GM21825 (cell line): ENCODE results near the gene GDAP2.
A peak's percentile ranks its signal among the peaks of the same experiment; 100 is the strongest.
"Not testable (repeated sequence)": the region's sequence is repeated elsewhere in the genome, so short reads cannot be mapped to it uniquely, and the experiment has no call there.

ENCODE experiments used
- ATAC-seq: cut with Tn5 transposase; IDR thresholded peaks from one replicate; pipeline ENCODE4 v1.9.1; 2021; ENCODE audit warnings: mild to moderate bottlenecking, moderate library complexity; ENCODE audit not compliant: unreplicated experiment

GDAP2 gene

DNA sequence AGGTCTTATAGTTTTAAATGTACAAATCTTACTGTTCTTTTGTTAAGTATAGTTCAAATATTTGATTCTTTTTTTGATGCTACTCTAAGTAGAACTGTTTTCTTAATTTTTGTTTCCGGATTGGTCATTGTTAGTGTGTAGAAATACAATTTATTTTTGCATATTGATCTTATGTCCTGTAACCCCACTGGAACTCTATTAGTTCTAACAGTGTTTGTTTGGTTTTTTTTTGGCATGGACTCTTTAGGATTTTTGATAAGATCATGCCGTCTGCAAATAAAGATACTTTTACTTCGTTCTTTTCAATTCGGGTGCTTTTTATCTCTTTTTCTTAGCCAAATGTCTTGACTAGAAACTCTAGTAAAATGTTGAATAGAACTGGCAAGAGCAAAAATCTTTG, 26.5 kb downstream of the GDAP2 start:
- no peak for ATAC-seq

DNA sequence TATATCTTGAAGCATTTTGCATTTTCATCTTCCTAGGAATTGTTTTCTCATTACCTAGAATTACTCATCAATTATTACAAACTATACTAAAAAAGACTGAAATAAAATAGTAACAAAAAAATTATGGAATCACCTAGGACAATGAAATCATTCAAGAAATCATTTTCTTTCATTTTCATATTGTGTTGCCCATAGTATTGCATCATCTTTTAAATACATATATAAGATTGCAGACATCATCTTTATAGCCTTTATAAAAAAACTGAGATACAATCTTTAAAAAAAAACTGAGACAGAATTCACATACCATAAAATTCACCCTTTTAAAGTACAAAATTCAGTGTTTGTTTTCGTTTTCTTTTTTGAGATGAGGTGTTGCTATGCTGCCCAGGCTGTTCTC, 29.6 kb downstream of the GDAP2 start:
- no peak for ATAC-seq

DNA sequence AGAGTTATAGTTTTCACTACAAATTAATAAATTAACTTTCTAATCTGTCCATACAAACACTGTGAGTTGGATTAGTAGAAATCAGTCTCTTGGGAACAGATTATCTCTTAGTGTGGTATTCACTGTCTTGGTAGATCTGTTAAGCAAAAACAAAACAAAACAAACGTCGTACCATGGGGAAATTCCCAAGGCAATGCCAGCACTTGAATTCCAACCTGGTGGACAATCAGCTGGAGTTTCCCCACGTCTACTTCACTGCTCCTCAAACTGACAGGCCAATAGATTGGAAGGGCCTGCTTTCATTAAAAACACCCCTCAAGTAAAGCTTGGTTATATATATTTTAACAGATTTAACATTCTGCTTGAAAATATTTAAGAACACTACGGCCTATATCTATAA, 31.9 kb downstream of the GDAP2 start:
- ATAC-seq, result no peak

DNA sequence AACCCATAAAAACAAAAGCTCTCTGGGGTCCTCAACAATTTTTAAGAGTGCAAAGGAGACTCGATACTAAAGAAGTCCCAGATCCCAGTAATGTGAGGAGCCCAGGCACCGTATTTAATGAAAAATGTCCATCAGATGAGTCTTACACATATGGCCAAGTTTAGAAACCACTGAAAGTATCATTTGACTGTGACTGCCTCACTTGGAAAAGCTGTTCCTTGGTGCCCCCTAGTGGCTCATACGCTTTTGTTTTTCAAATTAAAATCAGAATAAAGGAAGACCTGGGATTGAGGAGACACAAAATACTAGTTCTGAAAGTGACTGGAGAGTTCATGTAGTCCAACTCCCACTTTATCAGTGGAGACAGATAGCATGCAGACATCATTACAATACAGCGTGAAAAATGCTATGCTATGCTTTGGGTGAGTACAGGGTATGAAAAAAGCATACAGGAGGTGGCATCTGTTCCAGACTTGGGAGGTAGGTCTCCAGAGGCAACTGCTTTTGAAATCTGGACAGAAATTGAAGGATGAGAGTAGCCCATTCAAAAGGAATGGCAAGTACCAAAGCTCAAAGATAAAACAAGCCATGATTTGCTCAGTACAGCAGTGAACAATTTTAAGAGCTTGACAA, 33.8 kb downstream of the GDAP2 start:
- peak; percentile 81 for ATAC-seq

DNA sequence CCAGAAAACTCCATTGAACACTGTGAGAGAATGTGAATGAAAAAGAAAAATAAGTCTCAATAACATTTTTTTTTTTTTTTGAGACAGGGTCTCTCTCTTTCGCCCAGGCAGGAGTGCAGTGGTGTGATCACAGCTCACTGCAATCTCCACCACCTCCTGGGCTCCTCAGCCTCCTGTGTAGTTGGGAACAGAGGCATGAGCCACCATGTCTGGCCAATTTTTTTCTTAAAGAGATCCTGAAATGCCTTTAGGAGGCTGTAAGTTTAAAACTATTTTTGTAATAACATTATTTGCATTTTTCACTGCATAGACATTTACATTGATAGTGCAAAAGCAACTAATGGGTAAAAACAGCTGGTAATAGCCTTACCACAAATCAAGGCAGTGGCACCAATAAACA, 35.3 kb downstream of the GDAP2 start:
- no peak for ATAC-seq

DNA sequence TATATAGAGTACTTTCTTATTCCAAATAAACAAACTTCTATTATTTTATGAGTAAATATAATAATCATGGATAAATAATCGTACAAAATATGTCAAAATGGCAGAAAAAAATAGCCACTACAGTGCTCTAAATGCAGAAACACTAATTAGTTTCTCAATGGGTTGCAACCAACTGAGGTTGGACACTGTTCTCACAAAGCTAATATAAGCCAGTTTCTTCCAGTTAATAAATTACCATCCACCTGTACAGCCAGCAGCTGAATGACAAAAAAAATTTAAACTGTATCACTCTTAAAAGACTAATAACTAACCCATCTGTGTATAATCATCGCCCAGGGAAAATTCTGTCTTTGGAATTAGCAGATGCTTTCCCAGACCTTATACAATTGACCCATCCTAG, 36.9 kb downstream of the GDAP2 start:
- no peak for ATAC-seq

DNA sequence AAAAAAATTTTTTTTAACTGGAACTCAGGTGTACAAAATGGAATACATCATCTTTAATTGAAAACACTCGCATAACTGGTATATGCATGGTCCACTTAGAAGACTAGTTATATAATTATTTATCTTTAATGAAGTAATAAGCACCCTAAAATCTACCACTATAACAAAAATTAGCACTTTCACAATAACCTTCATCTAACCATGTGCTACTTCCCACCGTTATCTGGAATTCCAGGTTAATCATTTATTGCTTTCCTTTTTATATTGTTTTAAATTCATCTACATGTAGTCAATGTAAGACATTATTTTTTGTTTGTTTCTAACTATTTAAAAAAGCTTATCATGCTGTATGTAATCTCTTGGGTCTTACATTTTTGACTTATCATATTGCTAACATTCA, 39.0 kb downstream of the GDAP2 start:
- no peak for ATAC-seq

DNA sequence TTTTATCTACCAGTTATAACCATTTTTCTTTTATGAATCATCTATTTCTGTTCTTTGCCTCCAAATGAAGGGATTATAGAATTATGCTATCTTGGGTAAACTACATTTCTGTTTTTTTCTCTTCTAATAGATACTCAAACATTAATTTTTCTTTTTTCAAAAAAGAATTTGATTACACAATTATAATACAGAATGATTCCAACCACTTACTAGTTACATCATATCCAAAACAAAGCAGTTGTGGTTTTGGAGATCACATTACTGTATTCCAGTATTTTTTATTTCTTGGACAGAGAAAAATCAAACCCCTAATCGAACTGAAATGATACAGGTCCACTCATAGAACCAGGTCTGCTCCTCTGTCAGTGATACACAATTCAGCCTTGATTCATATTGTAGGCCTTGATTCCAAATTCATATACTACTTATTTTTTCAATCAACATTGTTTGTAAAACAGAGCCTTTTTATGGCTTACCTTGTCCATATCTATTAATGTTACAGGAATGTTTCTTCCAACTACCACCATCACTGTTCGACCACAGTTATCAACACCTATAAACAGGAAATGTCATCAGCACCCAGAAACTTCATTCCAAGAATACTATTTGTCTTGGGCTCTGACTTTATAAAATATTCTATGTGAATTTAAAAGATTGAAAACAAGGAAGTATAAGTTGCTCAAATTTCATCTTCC, 43.2 kb downstream of the GDAP2 start:
- no peak for ATAC-seq

DNA sequence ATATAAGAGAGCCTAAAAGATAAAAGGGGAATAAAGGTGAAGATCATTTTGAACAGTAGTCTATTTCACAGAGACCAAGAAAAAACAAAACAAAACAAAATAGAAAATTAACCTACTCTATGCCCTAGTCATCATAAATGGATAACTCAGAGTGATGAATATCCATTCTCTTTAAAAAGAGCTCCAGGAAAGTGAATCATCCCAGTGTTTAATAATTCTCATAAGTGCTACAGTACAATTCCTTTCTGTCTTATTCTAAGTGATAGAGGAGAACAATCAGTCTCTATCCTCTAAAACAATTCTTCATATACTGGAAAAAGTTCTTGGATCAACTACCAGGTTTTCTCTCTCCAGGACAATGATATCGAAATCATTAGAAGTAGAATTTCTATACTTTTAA, 45.8 kb downstream of the GDAP2 start:
- ATAC-seq, result no peak

DNA sequence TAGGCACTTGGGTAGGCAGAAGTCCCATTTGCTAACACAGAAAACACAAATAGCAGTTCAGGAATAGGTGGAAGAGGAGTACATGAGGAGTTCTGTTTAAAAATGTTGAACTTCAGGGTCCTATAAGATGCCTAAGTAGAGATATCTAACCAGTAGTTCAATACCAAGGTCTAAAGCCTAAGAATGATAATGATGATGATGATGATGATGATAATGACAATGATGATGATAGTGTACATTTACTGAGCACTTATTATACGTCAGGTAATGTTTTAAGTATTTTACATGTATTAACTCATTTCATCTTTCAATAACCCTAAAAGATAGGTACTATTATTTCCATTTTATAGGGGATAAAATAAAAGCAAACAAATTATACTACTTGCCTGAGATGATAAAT, 50.1 kb downstream of the GDAP2 start:
- no peak for ATAC-seq

DNA sequence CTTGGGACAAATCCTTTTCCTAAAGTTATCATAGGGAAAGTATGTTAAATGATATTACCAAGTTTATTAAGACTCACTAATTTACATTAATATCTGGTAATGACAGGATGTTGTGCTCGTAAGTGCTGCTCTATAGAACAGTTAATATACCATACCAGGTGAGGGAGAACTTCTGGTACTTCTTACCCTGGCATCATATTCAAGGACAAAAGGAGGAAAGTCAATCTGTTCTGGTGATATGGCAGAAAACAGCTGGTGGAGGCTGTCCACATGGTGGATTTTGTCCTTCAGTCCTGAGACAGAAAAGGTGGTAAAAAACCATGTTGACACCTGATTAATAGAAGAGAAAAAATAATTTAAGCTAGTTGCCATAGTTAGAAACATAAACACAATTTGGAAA, 51.6 kb downstream of the GDAP2 start:
- ATAC-seq, result no peak

DNA sequence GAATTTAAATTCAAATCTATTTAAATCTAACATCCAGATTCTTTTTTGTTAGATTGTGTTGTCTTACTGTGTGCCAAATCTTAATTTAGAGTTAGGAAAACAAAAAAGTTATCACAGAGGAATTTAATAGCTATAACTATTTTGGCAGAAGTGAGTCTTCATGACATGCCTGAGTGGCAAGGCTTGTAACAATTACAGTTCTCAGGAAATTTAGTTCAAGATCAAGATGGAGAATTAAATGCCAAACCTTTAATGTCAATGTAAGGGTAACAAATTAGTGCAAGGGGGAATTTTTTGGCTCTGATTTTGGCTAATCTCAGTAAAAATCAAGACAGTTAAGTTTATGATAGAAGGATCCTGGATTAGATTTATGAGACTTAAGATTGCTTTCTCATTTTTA, 58.4 kb downstream of the GDAP2 start:
- ATAC-seq, result no peak

DNA sequence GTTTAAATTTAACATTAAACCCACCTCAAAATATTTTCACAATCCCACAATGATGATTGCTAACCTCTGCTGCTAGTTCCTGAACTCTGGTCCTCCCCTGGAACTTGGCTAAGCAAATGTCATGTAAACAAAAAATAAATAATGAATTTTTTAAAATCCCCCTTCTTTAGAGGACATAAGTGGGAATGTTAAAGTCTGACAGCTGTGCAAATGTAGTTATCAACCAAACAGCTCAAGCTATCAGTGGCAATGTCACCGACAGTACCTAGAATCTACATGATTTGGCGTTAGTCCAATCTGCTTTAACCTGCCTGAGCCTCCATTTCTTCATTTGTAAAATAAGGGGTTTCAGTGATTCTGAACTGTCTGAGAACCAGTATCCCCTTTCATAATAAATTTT, 67.7 kb downstream of the GDAP2 start:
- no peak for ATAC-seq

DNA sequence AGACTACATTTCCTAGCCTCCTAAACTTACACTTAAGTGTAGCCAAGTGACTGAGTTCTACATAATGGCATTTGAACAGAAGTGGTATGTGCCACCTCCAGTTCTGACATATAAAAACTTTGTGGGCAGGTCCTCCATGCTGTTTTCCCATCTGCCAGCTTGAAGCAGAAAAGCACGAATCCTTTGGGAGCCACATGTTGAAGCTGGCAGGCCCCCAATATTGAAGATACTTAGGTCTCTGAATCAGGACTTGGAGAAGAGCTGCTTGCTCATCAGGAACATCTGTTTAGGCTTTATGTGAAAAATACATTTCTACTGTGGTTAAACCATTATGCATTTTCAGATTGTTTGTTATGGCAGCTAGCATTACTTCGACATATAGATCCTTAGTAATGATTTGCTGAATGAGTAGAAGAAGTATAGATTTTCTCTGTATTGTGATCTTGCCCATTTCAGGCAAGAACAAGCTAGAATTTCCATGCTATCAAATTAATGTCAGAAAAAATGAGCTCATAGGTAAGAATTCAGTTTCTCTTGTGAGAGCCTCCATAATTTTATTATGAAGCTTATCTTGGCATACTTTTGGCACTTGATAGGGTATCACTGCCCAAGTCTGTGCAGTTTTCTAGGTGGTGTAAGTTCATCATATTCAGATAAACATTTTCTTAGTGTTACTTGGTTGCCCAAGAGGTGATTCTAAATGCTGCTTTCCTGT, 68.4 kb downstream of the GDAP2 start:
- ATAC-seq, result no peak

DNA sequence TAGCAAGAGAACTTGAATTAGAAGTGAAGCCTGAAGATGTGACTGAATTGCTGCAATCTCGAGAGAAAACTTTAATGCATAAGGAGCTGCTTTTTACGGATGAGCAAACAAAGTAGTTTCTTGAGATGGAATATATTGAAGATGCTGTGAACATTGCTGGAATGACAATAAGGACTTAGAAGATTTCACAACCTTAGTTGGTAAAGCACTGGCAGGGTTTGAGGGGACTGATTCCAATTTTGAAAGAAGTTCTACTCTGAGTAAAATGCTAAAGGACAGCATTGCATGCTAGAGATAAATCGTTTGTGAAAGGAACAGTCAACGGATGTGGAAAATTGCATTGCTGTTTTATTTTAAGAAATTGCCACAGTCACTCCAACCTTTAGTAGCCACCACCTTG, 69.5 kb downstream of the GDAP2 start:
- no peak for ATAC-seq

DNA sequence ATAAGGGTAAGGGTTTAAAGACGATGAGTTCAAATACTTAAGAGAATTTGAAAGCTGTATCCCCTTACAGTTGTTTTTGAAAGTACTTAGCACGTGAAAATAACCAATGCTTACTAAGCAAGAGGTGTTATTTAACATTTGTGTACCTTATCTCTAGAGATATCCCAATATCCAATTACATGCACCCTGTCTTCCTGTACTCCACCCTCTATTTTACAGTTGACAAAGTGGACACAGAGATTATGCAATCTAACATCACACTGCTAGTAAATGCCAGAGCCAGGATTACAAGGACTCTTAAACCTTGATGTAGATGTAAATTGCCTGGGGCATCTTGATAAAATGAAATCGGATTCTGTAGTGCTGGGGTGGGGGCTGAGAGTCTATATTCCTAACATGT, 72.0 kb downstream of the GDAP2 start:
- no peak for ATAC-seq

DNA sequence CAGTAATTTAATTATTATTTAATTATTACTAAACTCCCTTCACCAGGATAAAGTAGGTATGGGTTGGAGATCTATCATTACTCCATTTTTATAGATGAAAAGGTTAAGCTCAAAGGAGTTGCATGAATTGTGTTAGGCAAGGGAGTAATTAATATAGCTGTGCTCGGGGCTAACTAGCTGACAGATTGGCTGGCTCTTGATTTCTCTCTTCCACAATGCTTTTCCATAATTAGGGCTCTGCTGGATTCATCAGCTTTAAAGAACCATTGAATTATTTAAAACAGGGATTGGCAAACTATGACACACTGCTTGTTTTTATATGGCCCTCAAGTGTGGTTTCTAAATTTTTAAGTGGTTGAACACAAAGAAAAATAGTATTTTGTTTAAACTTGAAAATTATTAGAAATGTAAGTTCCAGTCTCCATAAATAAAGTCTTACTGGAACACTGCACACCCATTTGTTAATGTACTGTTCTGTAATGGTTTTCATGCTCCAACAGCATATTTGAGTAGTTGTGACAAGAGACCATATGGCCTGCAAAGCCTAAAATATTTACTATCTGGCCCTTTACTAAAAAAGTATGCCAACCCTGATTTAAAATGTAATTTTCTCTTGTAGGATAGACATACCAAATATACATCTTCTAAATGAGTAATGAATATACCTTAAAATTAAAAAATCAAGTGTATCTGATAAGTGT, 76.4 kb downstream of the GDAP2 start:
- ATAC-seq, result no peak

DNA sequence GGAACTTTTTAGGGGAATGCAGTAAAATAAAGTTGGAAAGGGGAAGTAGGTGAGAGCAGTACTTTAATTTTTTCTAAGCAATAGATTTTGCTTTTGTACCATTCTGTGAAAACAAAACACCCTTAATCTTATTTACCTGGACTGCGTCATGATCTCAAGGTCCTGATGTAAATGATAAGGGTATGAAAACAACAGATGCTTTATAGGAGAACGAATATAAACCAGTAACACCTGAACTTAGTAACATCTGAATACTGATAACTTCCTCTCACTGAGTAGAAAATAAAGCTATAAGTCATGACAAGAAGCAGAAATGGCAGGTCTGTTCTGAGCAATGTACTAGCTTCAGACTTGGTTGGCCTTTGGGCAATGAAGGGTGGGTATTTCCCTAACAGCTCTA, 77.7 kb downstream of the GDAP2 start:
- ATAC-seq, result no peak

DNA sequence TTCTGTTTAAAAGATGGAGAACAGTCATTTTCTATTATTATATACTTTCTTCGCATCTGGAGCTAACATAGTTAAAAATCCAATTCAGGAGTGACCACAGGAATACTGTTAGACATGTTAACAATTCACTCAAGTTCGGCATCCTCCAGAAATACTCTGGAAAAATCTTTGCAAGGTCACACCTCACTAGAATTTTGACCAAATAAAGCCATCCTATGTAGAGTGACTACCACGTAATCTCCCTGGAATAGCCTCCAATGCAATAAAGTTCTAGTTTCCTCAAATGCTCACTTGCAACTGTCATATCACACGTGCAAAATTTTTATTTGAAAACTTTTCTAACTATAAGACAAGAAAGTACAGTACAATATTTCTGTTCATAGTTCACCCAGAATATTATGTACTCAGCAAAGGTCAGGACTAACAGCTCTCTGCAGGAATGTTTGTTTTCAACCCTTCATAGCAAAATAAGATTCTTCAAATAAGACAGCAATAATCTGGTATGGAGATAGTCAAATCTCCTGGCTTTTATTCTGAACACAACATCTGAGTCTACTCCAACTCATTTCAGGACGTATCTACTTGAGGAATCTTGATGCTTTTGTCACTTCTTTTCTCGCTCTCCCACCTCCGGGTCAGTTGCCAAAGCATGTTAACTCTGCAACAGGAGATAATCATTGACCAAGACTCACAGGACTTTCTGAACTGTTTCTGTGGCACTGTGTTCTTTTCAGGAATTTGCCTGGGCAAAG, 82.6 kb downstream of the GDAP2 start:
- ATAC-seq, result no peak

DNA sequence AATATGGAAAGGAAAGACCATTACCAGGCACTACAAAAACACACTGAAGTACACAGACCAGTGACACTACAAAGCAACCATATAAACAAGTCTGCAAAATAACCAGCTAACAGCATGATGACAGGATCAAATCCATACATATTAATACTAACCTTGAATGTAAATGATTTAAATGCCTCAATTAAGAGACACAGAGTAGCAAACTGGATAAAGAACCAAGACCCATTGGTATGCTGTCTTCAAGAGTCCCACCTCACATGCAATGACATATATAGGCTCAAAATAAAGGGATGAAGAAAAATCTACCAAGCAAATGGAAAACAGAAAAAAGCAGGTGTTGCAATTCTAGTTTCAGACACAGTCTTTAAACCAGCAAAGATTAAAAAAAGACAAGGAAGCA, 84.9 kb downstream of the GDAP2 start:
- ATAC-seq, result not testable (repeated sequence)

DNA sequence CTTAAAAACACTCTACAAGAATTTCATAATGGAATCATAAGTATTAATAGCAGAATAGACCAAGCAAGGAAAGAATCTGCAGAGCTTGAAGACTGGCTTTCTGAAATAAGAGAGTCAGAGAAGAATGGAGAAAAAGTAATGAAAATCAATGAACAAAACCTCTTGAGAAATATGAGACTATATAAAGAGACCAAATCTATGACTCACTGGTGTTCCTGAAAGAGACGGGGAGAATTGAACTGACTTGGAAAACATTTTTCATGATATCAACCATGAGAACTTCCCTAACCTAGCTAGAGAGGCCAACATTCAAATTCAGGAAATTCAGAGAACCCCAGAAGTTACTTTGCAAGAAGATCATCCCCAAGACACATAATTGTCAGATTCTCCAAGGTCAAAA, 85.6 kb downstream of the GDAP2 start:
- ATAC-seq, result no peak
